ENCODE measurements around the gene KRTAP5-9.
"Not testable (repeated sequence)": the region's sequence is repeated elsewhere in the genome, so short reads cannot be mapped to it uniquely, and the experiment has no call there.

Gene KRTAP5-9

GRCh38 chr11:71534711-71535608 lies 13.3 kb upstream of the KRTAP5-9 start:
- not testable (repeated sequence) for DNase-seq

- DNase-seq = no peak
These were observed 12.4 kb upstream of the KRTAP5-9 start for GRCh38 chr11:71535825-71536224.

- no peak for DNase-seq
These were observed 10.7 kb upstream of the KRTAP5-9 start for GRCh38 chr11:71537537-71537936.

GRCh38 chr11:71537977-71538665 lies 10.1 kb upstream of the KRTAP5-9 start, which contains the start of gene KRTAP5-8:
KRTAP5-8 (plus strand) TSS chr11:71538025; CDS start chr11:71538056, 31 bp downstream.
- not testable (repeated sequence) for DNase-seq

GRCh38 chr11:71538666-71538990 lies 9.6 kb upstream of the KRTAP5-9 start:
- no peak for DNase-seq

GRCh38 chr11:71539017-71539416 lies 9.2 kb upstream of the KRTAP5-9 start:
- no peak for DNase-seq

GRCh38 chr11:71539971-71540370 lies 8.2 kb upstream of the KRTAP5-9 start:
- DNase-seq = not testable (repeated sequence)

GRCh38 chr11:71540521-71541304 lies 7.5 kb upstream of the KRTAP5-9 start:
- not testable (repeated sequence) for DNase-seq

- DNase-seq = no peak
These were observed 5.8 kb upstream of the KRTAP5-9 start for GRCh38 chr11:71542382-71542781.

- no peak for DNase-seq
These were observed 5.1 kb upstream of the KRTAP5-9 start for GRCh38 chr11:71542879-71543777.

- no peak for DNase-seq
These were observed 4.4 kb upstream of the KRTAP5-9 start for GRCh38 chr11:71543866-71544265.

- DNase-seq = no peak
These were observed 3.5 kb upstream of the KRTAP5-9 start for GRCh38 chr11:71544525-71545214.

- DNase-seq = no peak
These were observed 2.7 kb upstream of the KRTAP5-9 start for GRCh38 chr11:71545405-71545966.

GRCh38 chr11:71548716-71549151 lies 514 bp downstream of the KRTAP5-9 start:
- no peak for DNase-seq

- no peak for DNase-seq
These were observed 3.5 kb downstream of the KRTAP5-9 start for GRCh38 chr11:71551711-71552110.

GRCh38 chr11:71554996-71555395 lies 6.8 kb downstream of the KRTAP5-9 start:
- no peak for DNase-seq

GRCh38 chr11:71555508-71555907 lies 7.3 kb downstream of the KRTAP5-9 start:
- no peak for DNase-seq

- no peak for DNase-seq
These were observed 7.8 kb downstream of the KRTAP5-9 start for GRCh38 chr11:71556018-71556417.

GRCh38 chr11:71557257-71557656 lies 9.0 kb downstream of the KRTAP5-9 start:
- no peak for DNase-seq

- no peak for DNase-seq
These were observed 10.8 kb downstream of the KRTAP5-9 start for GRCh38 chr11:71558996-71559395.

GRCh38 chr11:71562120-71562519 lies 13.9 kb downstream of the KRTAP5-9 start:
- no peak for DNase-seq
